ENCODE data around the gene ACER3. TPM values are rescaled to one million over a fixed set of nuclear protein-coding genes. Genes with fewer than 3 reads are reported as not detected.
"Not testable (repeated sequence)": the region's sequence is repeated elsewhere in the genome, so short reads cannot be mapped to it uniquely, and the experiment has no call there.

ACER3 gene
- polyA plus RNA-seq, 6 donors from 2014 or later = 3.3 to 12.0 (median 5.3) TPM

DNA sequence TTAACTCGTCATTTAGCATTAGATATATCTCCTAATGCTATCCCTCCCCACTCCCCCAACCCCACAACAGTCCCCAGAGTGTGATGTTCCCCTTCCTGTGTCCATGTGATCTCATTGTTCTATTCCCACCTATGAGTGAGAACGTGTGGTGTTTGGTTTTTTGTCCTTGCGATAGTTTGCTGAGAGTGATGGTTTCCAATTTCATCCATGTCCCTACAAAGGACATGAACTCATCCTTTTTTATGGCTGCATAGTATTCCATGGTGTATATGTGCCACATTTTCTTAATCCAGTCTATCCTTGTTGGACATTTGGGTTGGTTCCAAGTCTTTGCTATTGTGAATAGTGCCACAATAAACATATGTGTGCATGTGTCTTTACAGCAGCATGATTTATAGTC lies 34.2 kb upstream of the ACER3 start:
- H3K9me3 Mint-ChIP-seq; H3K36me3 Mint-ChIP-seq; H3K27ac Mint-ChIP-seq; ATAC-seq (ENCODE audit: low read depth in 2 of 2); DNase-seq; H3K4me3 Mint-ChIP-seq: not testable (repeated sequence)
- Mint-ChIP-seq H3K4me1 (peaks cover 9 to 16% (median 11%) of the 10 kb centered on the region in 3 donors), H3K27me3 (peaks cover 6 to 25% (median 21%) of the 10 kb centered on the region in 3 donors)

DNA sequence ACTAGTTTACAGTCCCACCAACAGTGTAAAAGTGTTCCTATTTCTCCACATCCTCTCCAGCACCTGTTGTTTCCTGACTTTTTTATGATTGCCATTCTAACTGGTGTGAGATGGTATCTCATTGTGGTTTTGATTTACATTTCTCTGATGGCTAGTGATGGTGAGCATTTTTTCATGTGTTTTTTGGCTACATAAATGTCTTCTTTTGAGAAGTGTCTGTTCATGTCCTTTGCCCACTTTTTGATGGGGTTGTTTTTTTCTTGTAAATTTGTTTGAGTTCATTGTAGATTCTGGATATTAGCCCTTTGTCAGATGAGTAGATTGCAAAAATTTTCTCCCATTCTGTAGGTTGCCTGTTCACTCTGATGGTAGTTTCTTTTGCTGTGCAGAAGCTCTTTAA lies 33.7 kb upstream of the ACER3 start:
- not testable (repeated sequence) for ATAC-seq (ENCODE audit: low read depth in 2 of 2); H3K27ac Mint-ChIP-seq; H3K4me3 Mint-ChIP-seq; H3K9me3 Mint-ChIP-seq; DNase-seq; H3K36me3 Mint-ChIP-seq
- H3K4me1 Mint-ChIP-seq = peaks cover 9 to 15% (median 11%) of the 10 kb centered on the region in 3 donors
- H3K27me3 Mint-ChIP-seq = peaks cover 6 to 25% (median 21%) of the 10 kb centered on the region in 3 donors

DNA sequence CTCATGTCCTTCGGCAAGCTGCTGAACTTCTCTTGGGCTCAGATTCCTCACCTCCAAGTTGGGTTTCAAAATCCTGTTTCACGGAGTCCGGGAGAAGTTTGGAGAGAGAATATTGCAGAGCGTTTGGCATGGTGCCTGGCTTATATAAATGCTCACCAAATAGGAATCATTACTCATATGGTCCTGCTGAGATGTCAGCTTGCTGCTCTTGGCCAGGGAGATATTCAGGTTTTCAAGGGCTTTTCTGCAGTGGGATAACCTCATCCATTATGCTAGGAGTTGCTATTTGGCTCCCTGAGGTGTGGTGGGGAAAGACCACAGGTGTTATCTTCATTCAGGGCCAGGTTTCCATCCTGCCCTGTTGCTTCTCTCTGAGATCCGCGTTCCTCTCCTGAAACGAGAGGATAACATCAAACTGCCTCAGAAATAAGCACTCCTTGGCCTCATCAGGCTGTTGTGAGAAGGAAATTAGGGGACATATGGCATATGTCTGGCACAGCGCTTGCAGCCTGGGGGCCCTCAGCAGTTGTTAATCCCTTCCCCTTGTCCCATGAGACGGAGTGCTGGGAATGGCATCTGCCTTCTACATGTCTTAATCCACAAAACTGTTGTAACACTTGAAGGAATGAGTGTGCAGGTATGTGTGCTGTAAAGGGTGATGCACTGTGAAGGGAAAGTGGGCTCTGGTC lies 29.9 kb upstream of the ACER3 start:
- H3K4me3 Mint-ChIP-seq = no peak overlapping the region
- no peak for ATAC-seq (ENCODE audit: low read depth in 2 of 2)
- H3K27ac Mint-ChIP-seq = no peak overlapping the region
- peaks cover 6 to 31% (median 12%) of the 10 kb centered on the region in 3 donors for H3K27me3 Mint-ChIP-seq
- H3K4me1 Mint-ChIP-seq = peaks cover 0 to 4% (median under 1%) of the 10 kb centered on the region in 3 donors
- H3K9me3 Mint-ChIP-seq = peaks cover 0 to 3% (median 0%) of the 10 kb centered on the region in 7 donors
- DNase-seq = no peak
- H3K36me3 Mint-ChIP-seq = no peaks in the 10 kb centered on the region

DNA sequence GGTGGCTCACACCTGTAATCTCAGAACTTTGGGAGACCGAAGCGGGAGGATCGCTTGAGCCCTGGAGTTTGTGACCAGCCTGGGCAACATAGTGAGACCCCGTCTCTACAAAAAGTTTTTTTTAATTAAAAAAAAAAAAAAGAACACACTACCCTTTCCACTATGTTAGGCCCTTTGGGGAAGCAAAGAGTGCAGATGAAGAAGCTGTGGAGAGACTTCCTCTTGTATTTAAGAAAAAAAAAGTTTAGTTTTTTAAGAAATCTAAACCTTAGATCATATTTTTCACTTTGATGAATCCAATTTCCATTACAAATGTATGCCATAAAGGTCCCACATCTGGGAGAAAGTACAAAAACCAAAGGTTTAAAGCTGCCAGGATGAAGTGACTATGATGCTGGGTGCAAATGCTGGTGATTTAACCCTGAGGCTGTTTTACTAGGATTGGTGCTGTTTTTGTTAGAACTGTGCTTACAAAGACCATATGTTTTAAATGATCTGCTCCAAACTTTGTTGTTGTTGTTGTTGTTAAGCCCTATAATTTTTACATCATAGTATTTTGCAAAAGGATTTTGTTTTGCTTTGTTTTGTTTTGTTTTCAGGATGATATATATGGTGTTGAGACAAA lies 28.9 kb upstream of the ACER3 start:
- H3K36me3 Mint-ChIP-seq = no peaks in the 10 kb centered on the region
- DNase-seq = no peak
- H3K27ac Mint-ChIP-seq = no peak overlapping the region
- H3K4me1 Mint-ChIP-seq = no peaks in the 10 kb centered on the region
- H3K27me3 Mint-ChIP-seq = peaks cover 6 to 31% (median 12%) of the 10 kb centered on the region in 3 donors
- peaks cover 0 to 3% (median 0%) of the 10 kb centered on the region in 7 donors for H3K9me3 Mint-ChIP-seq
- H3K4me3 Mint-ChIP-seq = no peak overlapping the region
- ATAC-seq (ENCODE audit: low read depth in 2 of 2) = no peak

DNA sequence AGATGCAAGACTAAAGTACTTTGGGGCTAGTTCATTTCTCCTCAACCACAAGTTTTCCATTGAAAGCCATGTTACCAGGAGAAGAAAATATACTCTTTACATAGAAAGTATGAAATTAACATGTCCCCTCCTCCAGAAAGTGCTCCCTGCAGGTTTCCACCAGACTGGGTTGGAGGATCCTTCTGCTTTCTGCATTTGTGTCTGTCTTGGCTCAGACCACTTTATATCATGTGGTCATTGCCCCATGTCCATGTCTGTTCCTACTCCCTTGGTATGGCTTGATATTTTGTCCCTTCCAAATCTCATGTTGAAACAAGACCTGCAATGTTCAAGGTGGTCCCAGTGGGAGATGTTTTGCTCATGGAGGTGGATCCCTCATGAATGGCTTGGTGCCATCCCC lies 28.4 kb upstream of the ACER3 start:
- no peaks in the 10 kb centered on the region for H3K36me3 Mint-ChIP-seq
- H3K4me3 Mint-ChIP-seq = no peak overlapping the region
- H3K9me3 Mint-ChIP-seq = peaks cover 0 to 3% (median 0%) of the 10 kb centered on the region in 7 donors
- H3K27ac Mint-ChIP-seq = no peak overlapping the region
- DNase-seq (no peak), ATAC-seq (ENCODE audit: low read depth in 2 of 2) (no peak)
- no peaks in the 10 kb centered on the region for H3K4me1 Mint-ChIP-seq
- H3K27me3 Mint-ChIP-seq = peaks cover 6 to 31% (median 12%) of the 10 kb centered on the region in 3 donors

DNA sequence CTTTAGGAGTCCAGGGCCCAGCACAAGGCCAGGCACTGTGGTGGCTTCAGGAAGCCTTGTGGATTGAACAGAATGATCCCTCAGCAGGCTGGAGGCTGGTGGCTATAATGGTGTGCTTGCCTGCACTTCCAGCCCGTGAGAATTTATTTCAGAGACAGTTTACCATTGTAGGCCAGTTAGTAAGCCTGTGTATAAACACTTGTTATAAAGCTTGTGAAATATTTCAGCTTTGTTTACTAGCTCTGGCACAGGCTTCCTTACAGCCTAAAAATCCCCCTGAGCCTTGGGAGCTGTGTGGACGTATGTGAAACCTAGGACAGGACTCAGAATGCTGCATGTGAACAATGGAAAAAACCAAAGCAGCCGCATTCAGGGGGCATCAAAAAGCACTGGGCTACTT lies 26.6 kb upstream of the ACER3 start:
- Mint-ChIP-seq H3K27me3 (peaks cover 10 to 35% (median 18%) of the 10 kb centered on the region in 3 donors), H3K36me3 (no peaks in the 10 kb centered on the region), H3K9me3 (peaks cover 0 to 3% (median 0%) of the 10 kb centered on the region in 7 donors), H3K4me1 (no peaks in the 10 kb centered on the region), H3K4me3 (no peak overlapping the region), H3K27ac (no peak overlapping the region)
- ATAC-seq (ENCODE audit: low read depth in 2 of 2) (no peak), DNase-seq (no peak)

DNA sequence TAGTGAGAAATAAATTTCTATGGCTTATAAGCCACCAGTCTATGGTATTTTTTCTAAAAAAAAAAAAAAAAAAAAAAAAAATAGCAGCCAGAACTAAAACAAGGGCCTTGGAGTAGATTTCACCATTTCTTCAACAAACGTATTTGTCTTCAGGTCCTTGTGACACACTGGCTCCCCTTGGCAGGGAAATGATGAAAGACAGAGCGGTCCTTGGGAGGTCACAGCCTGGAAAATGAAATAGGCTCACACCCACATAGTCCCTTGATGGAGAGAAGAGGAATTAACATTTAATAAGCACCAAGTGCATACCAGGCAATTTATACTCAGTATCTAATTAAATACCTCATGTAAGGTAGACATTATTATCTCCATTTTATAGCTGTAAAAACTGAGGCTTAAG lies 25.7 kb upstream of the ACER3 start:
- ATAC-seq (ENCODE audit: low read depth in 2 of 2) (no peak), DNase-seq (no peak)
- Mint-ChIP-seq H3K36me3 (no peaks in the 10 kb centered on the region), H3K27me3 (peaks cover 4 to 33% (median 10%) of the 10 kb centered on the region in 3 donors), H3K4me1 (no peaks in the 10 kb centered on the region), H3K27ac (no peak overlapping the region), H3K9me3 (no peaks in the 10 kb centered on the region), H3K4me3 (no peak overlapping the region)

DNA sequence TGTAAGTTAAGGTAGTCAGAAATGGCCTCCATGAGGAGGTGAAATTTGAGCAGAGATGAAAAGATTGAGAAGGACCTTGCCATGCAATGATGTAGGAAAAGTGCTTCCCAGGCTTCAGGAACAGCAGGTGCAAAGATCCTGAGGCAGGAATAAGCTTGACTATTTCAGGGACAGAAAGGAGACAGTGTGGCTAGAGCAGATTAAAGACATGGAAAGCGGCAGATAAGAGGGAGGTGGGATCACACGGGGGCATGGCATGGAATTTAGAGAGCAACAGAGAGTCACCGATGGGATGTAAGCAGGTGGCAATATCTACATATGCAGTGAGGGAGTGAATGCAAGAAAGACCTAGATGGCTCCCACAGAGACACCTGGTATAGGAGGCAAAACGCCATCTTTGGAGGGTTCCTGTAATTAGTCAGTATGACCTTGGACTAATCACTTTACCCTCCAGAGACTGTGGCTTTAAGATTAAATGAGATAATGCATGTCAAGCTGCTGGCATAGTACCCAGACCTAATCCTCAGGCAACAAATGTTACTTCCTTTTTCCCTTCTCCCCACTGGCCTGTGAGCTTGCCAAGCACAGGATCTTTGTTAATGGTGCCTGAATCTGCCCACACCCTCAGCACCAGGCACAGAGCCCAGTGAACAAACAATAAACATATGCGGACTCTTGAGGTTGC lies 24.6 kb upstream of the ACER3 start:
- no peak for DNase-seq
- Mint-ChIP-seq H3K27me3 (peaks cover 4 to 31% (median 9%) of the 10 kb centered on the region in 3 donors), H3K36me3 (no peaks in the 10 kb centered on the region), H3K27ac (no peak overlapping the region), H3K4me3 (no peak overlapping the region), H3K9me3 (no peaks in the 10 kb centered on the region), H3K4me1 (no peaks in the 10 kb centered on the region)
- no peak for ATAC-seq (ENCODE audit: low read depth in 2 of 2)

DNA sequence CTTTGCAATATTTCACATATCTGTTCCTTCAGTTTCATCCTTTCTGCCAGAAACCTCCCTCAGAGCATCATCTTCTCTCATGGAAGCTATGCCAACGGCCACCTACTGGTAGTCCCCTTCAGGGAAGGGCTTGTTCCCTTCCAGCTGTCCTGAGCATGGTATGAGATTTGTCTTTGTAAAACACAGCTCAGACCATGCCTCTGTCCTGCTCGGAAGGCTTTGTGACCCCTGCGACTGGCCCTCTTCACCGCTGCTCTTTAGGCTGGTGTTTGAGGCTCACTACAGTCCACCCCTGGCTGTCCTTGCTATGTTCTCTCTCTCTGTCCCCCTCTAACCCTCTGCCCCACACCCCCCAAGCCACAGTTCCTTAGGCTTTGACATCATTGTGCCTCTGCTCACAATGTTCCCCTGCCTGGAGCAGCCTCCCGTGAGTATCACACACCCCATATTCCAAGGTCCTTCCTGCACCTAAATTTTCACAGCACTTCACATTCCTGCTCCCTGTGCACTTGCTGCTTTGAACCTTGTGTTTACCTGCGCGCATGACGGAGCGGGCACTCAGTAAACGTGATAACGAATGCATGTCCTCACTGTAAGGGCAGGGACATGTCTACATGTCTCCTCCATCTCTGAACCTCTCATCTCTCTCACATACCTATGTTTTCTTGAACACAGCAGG lies 24.0 kb upstream of the ACER3 start:
- no peaks in the 10 kb centered on the region for H3K36me3 Mint-ChIP-seq
- DNase-seq (no peak), ATAC-seq (ENCODE audit: low read depth in 2 of 2) (no peak)
- no peak overlapping the region for H3K27ac Mint-ChIP-seq
- peaks cover 0 to 3% (median 0%) of the 10 kb centered on the region in 7 donors for H3K9me3 Mint-ChIP-seq
- H3K27me3 Mint-ChIP-seq = peaks cover 9 to 34% (median 16%) of the 10 kb centered on the region in 3 donors
- H3K4me1 Mint-ChIP-seq = no peaks in the 10 kb centered on the region
- H3K4me3 Mint-ChIP-seq = no peak overlapping the region

DNA sequence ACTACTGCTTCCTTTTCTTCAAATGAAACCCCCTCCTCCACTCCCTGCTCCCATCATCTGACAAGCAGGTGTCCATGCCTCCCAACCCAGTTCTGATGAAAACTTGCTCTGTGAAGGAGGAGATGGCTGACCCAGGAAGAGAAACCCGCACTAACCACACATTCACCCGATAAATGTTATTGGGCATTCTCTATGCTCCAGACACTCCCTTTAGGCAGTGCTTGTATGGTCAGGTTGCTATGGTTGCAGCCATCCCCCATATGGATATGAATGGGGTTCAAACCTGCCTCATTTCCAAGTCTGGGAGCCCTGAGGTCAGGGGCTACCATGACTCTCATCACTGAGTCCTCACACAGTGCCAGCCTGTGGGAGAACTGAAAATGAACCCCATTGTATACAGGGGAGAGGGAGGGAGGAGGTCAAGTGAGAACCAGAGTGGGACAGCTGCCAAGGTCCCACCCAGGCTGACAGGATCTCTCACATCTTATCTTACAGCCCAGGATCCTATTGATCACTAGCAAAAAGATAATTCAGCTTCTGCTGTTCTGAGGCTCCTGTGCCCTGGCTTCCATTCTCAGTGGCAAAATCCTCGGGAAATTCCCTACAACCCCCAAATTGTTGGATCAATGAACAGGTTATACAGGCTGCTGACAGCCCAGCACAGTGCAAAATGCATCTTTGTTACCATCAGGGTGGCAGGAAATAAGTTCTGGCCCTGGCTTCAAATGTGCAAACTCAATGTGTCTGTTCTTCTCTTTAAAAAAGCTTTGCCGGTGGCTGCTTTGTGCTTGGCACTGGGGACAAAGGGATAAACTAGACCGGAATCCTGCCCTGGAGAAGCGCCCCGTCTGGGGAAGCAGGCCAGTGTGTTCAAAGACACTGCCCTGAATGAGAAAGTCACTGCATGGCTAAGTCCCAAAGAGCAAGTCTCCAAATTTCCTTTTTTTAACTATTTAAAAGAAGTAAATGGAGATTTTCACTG lies 22.7 kb upstream of the ACER3 start:
- H3K4me1 Mint-ChIP-seq = no peaks in the 10 kb centered on the region
- DNase-seq (no peak), ATAC-seq (ENCODE audit: low read depth in 2 of 2) (no peak)
- no peak overlapping the region for H3K4me3 Mint-ChIP-seq
- H3K27ac Mint-ChIP-seq = no peak overlapping the region
- peaks cover 0 to 3% (median 0%) of the 10 kb centered on the region in 7 donors for H3K9me3 Mint-ChIP-seq
- peaks cover 20 to 41% (median 26%) of the 10 kb centered on the region in 3 donors for H3K27me3 Mint-ChIP-seq
- no peaks in the 10 kb centered on the region for H3K36me3 Mint-ChIP-seq

DNA sequence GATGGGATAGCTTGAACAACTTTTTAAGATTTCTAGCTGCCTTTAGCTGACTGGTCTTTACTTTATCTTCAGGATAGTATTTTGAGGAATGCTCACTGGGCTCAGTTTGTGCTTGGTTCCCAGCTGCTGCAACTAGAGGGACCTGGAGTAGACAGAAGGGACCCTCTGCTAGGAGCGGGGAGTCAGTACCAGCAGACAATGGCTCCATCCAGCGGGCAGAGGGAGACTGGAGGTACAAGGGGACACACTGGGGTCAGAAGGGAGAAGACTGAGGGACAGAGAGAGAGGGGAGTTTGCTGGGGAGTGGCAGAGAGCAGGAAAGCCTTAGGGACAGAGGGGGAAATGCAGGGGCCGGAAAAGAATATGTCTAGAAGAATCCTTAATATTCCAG lies 22.0 kb upstream of the ACER3 start:
- Mint-ChIP-seq H3K4me1 (no peaks in the 10 kb centered on the region), H3K27ac (no peak overlapping the region), H3K4me3 (no peak overlapping the region), H3K27me3 (peaks cover 20 to 44% (median 26%) of the 10 kb centered on the region in 3 donors), H3K36me3 (no peaks in the 10 kb centered on the region), H3K9me3 (peaks cover 0 to 3% (median 0%) of the 10 kb centered on the region in 7 donors)
- DNase-seq = no peak
- ATAC-seq (ENCODE audit: low read depth in 2 of 2) = no peak

DNA sequence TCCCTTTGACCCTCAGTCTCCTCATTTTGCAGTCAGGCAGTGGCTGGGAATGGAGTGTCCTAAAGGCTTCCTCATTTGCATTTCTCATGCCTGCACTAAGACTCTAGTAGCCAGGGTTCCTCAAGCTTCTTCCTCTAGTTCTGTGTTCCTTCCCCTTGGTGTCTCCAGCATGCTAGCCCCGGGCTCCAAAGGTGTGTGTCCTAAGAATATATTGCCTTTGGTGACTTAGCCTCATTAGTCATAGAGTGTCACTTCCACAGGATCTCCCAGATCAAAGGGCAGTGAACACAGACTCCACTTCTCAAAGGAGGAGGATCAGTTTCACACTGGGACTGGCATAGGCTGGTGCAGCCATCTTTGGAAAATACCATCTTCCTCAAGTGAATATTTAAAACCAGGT lies 21.4 kb upstream of the ACER3 start:
- Mint-ChIP-seq H3K4me1 (no peaks in the 10 kb centered on the region), H3K27ac (no peak overlapping the region), H3K27me3 (peaks cover 20 to 47% (median 26%) of the 10 kb centered on the region in 3 donors), H3K36me3 (no peaks in the 10 kb centered on the region), H3K9me3 (peaks cover 0 to 3% (median 0%) of the 10 kb centered on the region in 7 donors), H3K4me3 (no peak overlapping the region)
- DNase-seq (no peak), ATAC-seq (ENCODE audit: low read depth in 2 of 2) (no peak)

Data from naive B cell (primary cell).